NCI-H146 treated with DMSO at 0.1 percent for 48 hours (cell line): Measurements from ENCODE around the gene ECT2.
"Not testable (repeated sequence)": the region's sequence is repeated elsewhere in the genome, so short reads cannot be mapped to it uniquely, and the experiment has no call there.

Experiments
- DNase-seq: peaks from one replicate; lab custom pipeline; 2025; ENCODE audit not compliant: unreplicated experiment; lab: John Stamatoyannopoulos, UW

The ECT2 gene

DNA sequence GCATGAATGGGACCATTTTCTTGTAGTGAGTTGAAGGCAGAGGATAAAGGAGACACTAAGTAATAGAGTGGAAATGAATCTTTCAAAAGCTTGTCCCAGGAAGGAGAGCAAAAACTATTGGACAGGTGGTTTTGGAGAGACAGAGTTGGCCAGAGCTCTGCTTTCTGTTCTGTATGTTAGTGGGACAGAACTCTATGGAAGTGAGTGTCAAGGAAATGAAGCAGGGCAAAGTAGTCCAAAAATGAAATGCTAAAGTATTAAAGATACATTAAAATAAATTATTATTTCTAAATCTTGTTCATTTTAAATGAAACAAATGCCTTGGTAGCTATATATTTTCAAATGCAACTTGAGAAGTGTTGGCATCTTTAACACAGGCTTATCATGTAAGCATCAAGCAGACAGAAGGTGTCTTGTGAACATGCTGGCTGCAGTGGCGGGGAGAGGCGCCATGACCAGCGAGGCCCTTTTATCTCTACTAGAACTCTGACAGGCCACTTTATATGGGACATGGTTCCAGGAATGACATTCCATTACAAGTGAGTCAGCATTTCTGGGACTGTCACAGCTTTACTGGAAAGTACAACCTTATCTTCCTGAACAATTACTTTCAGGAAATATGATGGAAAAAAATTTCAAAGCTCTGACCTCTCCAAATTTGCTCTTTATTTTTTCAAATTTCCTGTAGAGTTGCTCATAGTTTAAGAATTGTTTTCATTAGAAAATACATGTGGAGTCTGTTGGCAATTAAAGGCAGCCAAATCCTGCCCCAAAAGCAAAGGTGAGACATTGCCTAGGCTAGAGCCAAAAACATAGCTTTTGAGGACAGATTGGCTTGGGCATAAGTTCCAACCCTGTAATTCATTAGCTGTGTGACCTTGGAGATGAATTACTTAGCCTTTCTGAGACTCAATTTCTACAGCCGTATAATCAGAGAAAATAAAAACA, 106.5 kb downstream of the ECT2 start:
- DNase-seq, result no peak

DNA sequence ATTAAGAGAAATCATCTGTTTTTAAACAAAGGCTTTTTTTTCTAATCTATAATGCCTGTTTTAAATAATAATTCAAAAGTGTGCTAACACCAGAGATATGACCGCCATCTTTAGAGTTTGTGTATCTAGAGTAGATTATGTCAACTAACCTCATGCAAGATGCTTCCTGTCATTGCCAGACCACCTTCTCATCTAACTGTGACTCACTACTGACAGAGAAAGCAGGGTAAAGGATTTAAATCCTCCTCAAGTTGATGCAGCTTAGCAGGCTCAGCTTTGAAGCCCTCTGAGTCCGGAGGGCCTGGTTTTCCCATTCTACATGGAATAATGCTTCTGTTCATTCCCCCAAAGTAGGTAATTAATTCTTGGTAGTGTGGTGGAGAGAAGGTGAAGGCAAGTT, 108.5 kb downstream of the ECT2 start:
- no peak for DNase-seq

DNA sequence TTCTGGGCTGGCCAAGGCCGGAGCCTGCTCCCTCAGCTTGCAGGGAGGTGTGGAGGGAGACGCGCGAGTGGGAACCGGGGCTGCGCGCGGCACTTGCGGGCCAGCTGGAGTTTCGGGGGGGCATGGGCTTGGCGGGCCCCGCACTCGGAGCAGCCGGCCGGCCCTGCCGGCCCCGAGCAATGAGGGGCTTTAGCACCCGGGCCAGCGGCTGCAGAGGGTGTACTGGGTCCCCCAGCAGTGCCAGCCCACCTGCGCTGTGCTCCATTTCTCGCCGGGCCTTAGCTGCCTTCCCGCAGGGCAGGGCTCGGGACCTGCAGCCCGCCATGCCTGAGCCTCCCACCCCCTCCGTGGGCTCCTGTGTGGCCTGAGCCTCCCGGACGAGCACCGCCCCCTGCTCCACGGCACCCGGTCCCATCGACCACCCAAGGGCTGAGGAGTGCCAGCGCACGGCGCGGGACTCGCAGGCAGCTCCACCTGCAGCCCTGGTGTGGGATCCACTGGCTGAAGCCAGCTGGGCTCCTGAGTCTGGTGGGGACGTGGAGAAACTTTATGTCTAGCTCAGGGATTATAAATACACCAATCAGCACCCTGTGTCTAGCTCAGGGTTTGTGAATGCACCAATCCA, 116.3 kb downstream of the ECT2 start:
- not testable (repeated sequence) for DNase-seq

DNA sequence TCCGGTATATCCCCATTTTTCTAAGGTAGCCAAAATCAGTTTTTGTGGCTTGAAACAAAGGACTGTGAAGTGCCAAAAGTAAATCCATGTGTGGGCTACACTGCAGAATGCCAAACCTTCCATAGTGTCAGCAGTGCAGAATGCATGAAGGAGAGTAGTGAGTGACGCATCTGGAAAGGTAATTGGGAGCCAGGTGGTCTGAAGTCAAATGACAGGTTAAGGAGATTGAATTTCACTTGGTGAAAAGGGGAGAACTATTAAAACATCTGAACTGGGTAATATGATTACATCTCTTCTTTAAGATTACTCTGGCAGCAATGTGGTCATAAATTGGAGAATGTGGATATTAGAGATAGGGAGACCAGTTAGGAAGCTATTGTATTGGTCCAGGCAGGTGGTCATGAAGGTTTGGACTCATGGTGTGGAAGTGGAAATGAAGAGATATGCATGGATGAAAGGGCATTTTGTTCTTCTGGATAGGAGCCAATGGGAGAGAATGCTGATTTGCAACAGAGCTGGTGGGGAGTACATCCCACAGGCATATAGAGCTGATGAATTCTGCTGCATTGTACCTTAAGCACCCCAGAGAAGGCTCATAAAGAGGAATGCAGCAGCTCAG, 118.2 kb downstream of the ECT2 start:
- peak; percentile 100 for DNase-seq

DNA sequence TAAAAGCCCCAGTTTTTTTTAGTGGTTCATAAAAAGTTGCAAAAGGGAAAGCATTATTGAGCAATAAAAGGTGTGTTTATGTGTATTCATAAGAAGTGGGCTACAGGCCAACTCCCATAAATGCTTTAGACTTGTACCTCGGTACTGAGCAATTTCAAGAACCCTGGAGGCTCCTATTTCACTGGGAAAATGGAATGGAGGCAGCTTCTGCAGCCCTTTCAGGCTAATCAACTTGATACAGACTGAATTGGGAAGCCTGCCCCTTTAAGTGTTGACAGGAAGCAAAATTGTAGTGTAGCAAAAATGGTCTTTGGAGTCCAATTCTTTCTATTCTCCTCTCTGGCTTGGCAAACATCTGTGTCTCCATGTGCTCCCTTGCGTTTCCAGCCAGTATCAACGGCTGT, 118.8 kb downstream of the ECT2 start:
- peak; percentile 60 for DNase-seq

DNA sequence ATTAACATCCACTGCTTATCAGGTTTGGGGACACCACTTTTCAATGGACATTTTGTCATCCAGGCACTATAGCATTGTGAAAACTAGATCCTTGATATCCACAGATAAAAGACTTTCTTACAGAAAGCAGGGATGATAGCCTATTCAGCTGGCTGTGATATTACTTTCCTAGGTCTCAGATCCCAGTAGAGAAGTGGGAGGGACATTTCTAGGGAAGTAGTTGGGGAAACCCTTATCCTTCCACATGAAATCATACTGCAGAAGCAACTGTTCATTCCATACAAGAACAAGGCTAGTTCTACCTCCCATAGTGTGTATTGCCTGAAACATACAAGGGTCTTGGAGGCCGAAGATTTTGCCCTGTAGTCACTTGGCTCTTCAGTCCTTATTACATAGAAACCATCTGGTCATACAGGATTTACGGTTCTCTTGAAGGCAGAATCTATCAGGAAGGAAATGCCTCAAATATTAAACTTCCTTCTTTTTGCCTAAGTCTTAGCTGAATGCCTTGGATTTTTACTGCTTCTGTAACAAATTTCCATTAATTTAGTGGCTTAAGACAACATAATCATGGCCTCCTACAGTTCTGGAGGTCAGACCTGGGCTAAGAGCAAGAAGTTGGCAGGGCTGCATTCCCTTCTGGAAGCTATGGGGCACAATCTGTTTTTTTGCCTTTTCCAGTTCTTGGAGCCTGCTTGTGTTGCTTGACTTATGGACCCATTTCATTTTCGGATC, 119.4 kb downstream of the ECT2 start:
- DNase-seq, result no peak
